GM19438 (cell line): ENCODE measurements around the gene LIPC.

Source experiments
- ATAC-seq: cut with Tn5 transposase; IDR thresholded peaks from one replicate; pipeline ENCODE4 v1.9.1; 2021; ENCODE audit warnings: low read depth; ENCODE audit not compliant: unreplicated experiment

Gene LIPC

GRCh38 chr15:58571491-58571890 lies 139.7 kb downstream of the LIPC start:
- ATAC-seq, result no peak

GRCh38 chr15:58572521-58572920 lies 140.7 kb downstream of the LIPC start:
- ATAC-seq, result no peak

- no peak for ATAC-seq
These were observed 141.5 kb downstream of the LIPC start for GRCh38 chr15:58573270-58573669.

GRCh38 chr15:58574631-58575030 lies 142.8 kb downstream of the LIPC start:
- no peak for ATAC-seq

- ATAC-seq, result no peak
These were observed 143.4 kb downstream of the LIPC start for GRCh38 chr15:58575045-58575786.

GRCh38 chr15:58576657-58577056 lies 144.9 kb downstream of the LIPC start:
- ATAC-seq, result no peak

- no peak for ATAC-seq
These were observed 150.4 kb downstream of the LIPC start for GRCh38 chr15:58582160-58582559.

- no peak for ATAC-seq
These were observed 151.5 kb downstream of the LIPC start for GRCh38 chr15:58583171-58583908.

GRCh38 chr15:58584789-58585461 lies 153.1 kb downstream of the LIPC start:
- no peak for ATAC-seq

GRCh38 chr15:58585693-58586443 lies 154.1 kb downstream of the LIPC start:
- no peak for ATAC-seq

- ATAC-seq, result no peak
These were observed 155.7 kb downstream of the LIPC start for GRCh38 chr15:58587486-58587885.

GRCh38 chr15:58588096-58588495 lies 156.3 kb downstream of the LIPC start:
- ATAC-seq, result no peak

GRCh38 chr15:58589047-58589446 lies 157.3 kb downstream of the LIPC start:
- no peak for ATAC-seq

- no peak for ATAC-seq
These were observed 158.4 kb downstream of the LIPC start for GRCh38 chr15:58590236-58590635.

- no peak for ATAC-seq
These were observed 159.1 kb downstream of the LIPC start for GRCh38 chr15:58590926-58591325.

GRCh38 chr15:58593870-58594269 lies 162.1 kb downstream of the LIPC start:
- no peak for ATAC-seq

- no peak for ATAC-seq
These were observed 163.1 kb downstream of the LIPC start for GRCh38 chr15:58594898-58595297.

- no peak for ATAC-seq
These were observed 163.9 kb downstream of the LIPC start for GRCh38 chr15:58595516-58596263.

GRCh38 chr15:58597943-58598828 lies 166.4 kb downstream of the LIPC start:
- ATAC-seq, result no peak
